Keratinocyte (primary cell): ENCODE results near the gene FSTL1. TPM values are rescaled to one million over a fixed set of nuclear protein-coding genes. Genes with fewer than 3 reads are reported as not detected.

Experiments
- DNase-seq: peaks from one replicate; pipeline ENCODE4 v3.0.0-alpha.2; 2011; ENCODE audit warnings: low read depth, missing footprints, low spot score
- FAIRE-seq: peaks from 2 replicates; lab custom pipeline; 2011; peaks lifted over from hg19 to GRCh38; lab: Jason Lieb, UNC
- H2AFZ ChIP-seq: 2 replicates; pipeline ENCODE4 v1.6.0; 2012; ENCODE audit warnings: low read length, control low read depth, inconsistent platforms; ENCODE audit not compliant: control insufficient read depth
- H3K27ac ChIP-seq: 2 replicates; pipeline ENCODE4 v1.5.1; 2011; ENCODE audit warnings: low read length; ENCODE audit not compliant: control insufficient read depth, insufficient read depth
- H3K27me3 ChIP-seq: 3 replicates; pipeline ENCODE4 v1.6.0; 2011; ENCODE audit warnings: low read length; ENCODE audit not compliant: control insufficient read depth, insufficient read depth; ENCODE audit errors: extremely low read depth
- H3K36me3 ChIP-seq, 2 experiments: 2 replicates in 1 of 2; 3 replicates in 1 of 2; pipeline ENCODE4 v1.5.1; 2011; ENCODE audit warnings: low read length in 2 of 2, mild to moderate bottlenecking in 1 of 2; ENCODE audit not compliant: control insufficient read depth in 2 of 2, insufficient read depth in 2 of 2; ENCODE audit errors: extremely low read depth in 1 of 2
- H3K4me1 ChIP-seq: 3 replicates; pipeline ENCODE4 v1.5.1; 2011; ENCODE audit warnings: low read length; ENCODE audit not compliant: control insufficient read depth, insufficient read depth; ENCODE audit errors: extremely low read depth
- H3K4me2 ChIP-seq: 3 replicates; pipeline ENCODE4 v1.6.0; 2011; ENCODE audit warnings: low read depth, low read length; ENCODE audit not compliant: control insufficient read depth, insufficient read depth; ENCODE audit errors: extremely low read depth
- H3K4me3 ChIP-seq, 3 experiments: fragments of 200-600 bp in 1 of 3; sonication (generic) in 1 of 3; 2 replicates in 2 of 3; 3 replicates in 1 of 3; pipeline ENCODE4 v1.5.1; 2011 to 2016; ENCODE audit warnings: low read length in 3 of 3, mild to moderate bottlenecking in 3 of 3, control low read depth in 2 of 3, inconsistent platforms in 1 of 3, low read depth in 1 of 3, mixed read lengths in 1 of 3, mixed run types in 1 of 3, moderate library complexity in 1 of 3; ENCODE audit not compliant: control insufficient read depth in 2 of 3, insufficient read depth in 2 of 3; ENCODE audit errors: extremely low read depth in 1 of 3
- H3K79me2 ChIP-seq: 2 replicates; pipeline ENCODE4 v1.6.0; 2012; ENCODE audit warnings: low read length; ENCODE audit not compliant: control insufficient read depth, insufficient read depth
- H3K9ac ChIP-seq: 3 replicates; pipeline ENCODE4 v1.6.0; 2011; ENCODE audit warnings: low read length; ENCODE audit not compliant: control insufficient read depth, insufficient read depth; ENCODE audit errors: extremely low read depth
- H3K9me1 ChIP-seq: 3 replicates; pipeline ENCODE4 v1.6.0; 2011; ENCODE audit warnings: low read length; ENCODE audit not compliant: control insufficient read depth, insufficient read depth; ENCODE audit errors: extremely low read depth
- H3K9me3 ChIP-seq: 2 replicates; pipeline ENCODE4 v1.5.1; 2012; ENCODE audit warnings: low read depth, low read length; ENCODE audit not compliant: control insufficient read depth
- H4K20me1 ChIP-seq: 3 replicates; pipeline ENCODE4 v1.6.0; 2011; ENCODE audit warnings: low read length; ENCODE audit not compliant: control insufficient read depth, insufficient read depth; ENCODE audit errors: extremely low read depth
- CTCF ChIP-seq, 3 experiments: IDR thresholded peaks in 1 of 3; conservative IDR thresholded peaks in 1 of 3; optimal IDR thresholded peaks in 1 of 3; 2 replicates in 2 of 3; 3 replicates in 1 of 3; pipeline versions ENCODE3 to v1.5.1; 2011; ENCODE audit warnings: low read length in 3 of 3, mild to moderate bottlenecking in 3 of 3, moderate library complexity in 2 of 3, control low read depth in 1 of 3, inconsistent platforms in 1 of 3; ENCODE audit not compliant: insufficient read depth in 2 of 3; ENCODE audit errors: extremely low read depth in 1 of 3
- EZH2 ChIP-seq: IDR thresholded peaks from one replicate; pipeline ENCODE4 v1.6.1; 2012; ENCODE audit warnings: inconsistent platforms, mild to moderate bottlenecking, low read length, moderate library complexity
- dilution Hi-C: fragments of 300-500 bp; cut with MboI; formaldehyde crosslinking; loops from one replicate; pipeline ENCODE4 v1.7.0; 2020; ENCODE audit warnings: low sequenced_read_pairs; ENCODE audit not compliant: extremely low pct_ligation_motif_present
- polyA plus RNA-seq, 5 experiments: library from polyadenylated mRNA; depleted of rRNA in 3 of 5; stranded (reverse) in 3 of 5; stranded (forward) in 1 of 5; unstranded in 1 of 5; fragments of >200 nt; gene quantifications; 1 replicate in 1 of 5; 2 replicates in 3 of 5; 3 replicates in 1 of 5; pipeline versions ENCODE4 v1.2.1 to v1.2.3, GENCODE V29; 2011 to 2012; ENCODE audit warnings: missing spikeins in 2 of 5, low read depth in 1 of 5, low replicate concordance in 1 of 5

The FSTL1 gene
- polyA plus RNA-seq, 1 donor (not counting 4 experiments of a cell fraction or from before 2014, with no cell fraction given): 59.0 TPM

- no peak overlapping the region for H3K9ac ChIP-seq
- no peaks in the 10 kb centered on the region for H3K9me1 ChIP-seq
- FAIRE-seq (no peak), DNase-seq (no peak)
- H2AFZ ChIP-seq: no peak overlapping the region
- dilution Hi-C loops: no loop called here
- H3K4me3 ChIP-seq: no peak overlapping the region
- no peak overlapping the region for H3K4me2 ChIP-seq
- peaks cover 0 to 5% of the 10 kb centered on the region in 2 experiments for H3K36me3 ChIP-seq
- H3K27me3 ChIP-seq: no peaks in the 10 kb centered on the region
- no peaks in the 10 kb centered on the region for H3K9me3 ChIP-seq
- no peak overlapping the region for H3K27ac ChIP-seq
- TF ChIP-seq EZH2: no peak
- TF ChIP-seq CTCF (optimal IDR thresholded peaks at IDR 0.05 in 1 of 3, IDR thresholded peaks at IDR 0.05 in 1 of 3, conservative IDR thresholded peaks at IDR 0.05 in 1 of 3; ENCODE audit: extremely low read depth in 1 of 3, insufficient read depth in 2 of 3, low read length in 3 of 3): no peak
- no peaks in the 10 kb centered on the region for H4K20me1 ChIP-seq
- H3K4me1 ChIP-seq: peaks cover 7% of the 10 kb centered on the region
- H3K79me2 ChIP-seq: no peaks in the 10 kb centered on the region
Observed at GRCh38 chr3:120423432-120423831, 27.4 kb downstream of the FSTL1 start.

GRCh38 chr3:120421926-120422325 is 28.9 kb downstream of the FSTL1 start:
- no peaks in the 10 kb centered on the region for H3K79me2 ChIP-seq
- no peak overlapping the region for H3K4me2 ChIP-seq
- H4K20me1 ChIP-seq: no peaks in the 10 kb centered on the region
- dilution Hi-C loops: no loop called here
- DNase-seq (no peak), FAIRE-seq (no peak)
- H3K4me3 ChIP-seq: no peak overlapping the region
- H3K27me3 ChIP-seq: no peaks in the 10 kb centered on the region
- no peak overlapping the region for H3K27ac ChIP-seq
- H3K4me1 ChIP-seq: peaks cover 18% of the 10 kb centered on the region
- H3K9me1 ChIP-seq: no peaks in the 10 kb centered on the region
- H3K36me3 ChIP-seq: peaks cover 0 to 5% of the 10 kb centered on the region in 2 experiments
- no peak overlapping the region for H3K9ac ChIP-seq
- no peak overlapping the region for H2AFZ ChIP-seq
- no peaks in the 10 kb centered on the region for H3K9me3 ChIP-seq
- TF ChIP-seq CTCF (optimal IDR thresholded peaks at IDR 0.05 in 1 of 3, IDR thresholded peaks at IDR 0.05 in 1 of 3, conservative IDR thresholded peaks at IDR 0.05 in 1 of 3; ENCODE audit: extremely low read depth in 1 of 3, insufficient read depth in 2 of 3, low read length in 3 of 3) (no peak), EZH2 (no peak)
